C4-2B (cell line): ENCODE data around the gene CREB5.

Experiments
- CTCF ChIP-seq: fragments of 450-650 bp; conservative IDR thresholded peaks from 2 replicates; pipeline ENCODE4 v1.5.1; 2017; ENCODE audit warnings: mild to moderate bottlenecking
- ZFX ChIP-seq: fragments of 450-650 bp; IDR thresholded peaks from 2 replicates; pipeline ENCODE4 v1.6.1; 2017

GRCh38 chr7:28564755-28565374, 152.5 kb downstream of the CREB5 start:
- TF ChIP-seq CTCF (no peak), ZFX (no peak)
